Parathyroid adenoma (tissue), 2 donors: ENCODE data around the gene CTSF.

ENCODE experiments used
- H2AFZ ChIP-seq: fragments of 300-600 bp; sonication (generic); one replicate; pipeline ENCODE4 v1.7.0; 2017; ENCODE audit warnings: antibody characterized with exemption, mild to moderate bottlenecking
- H3K27ac ChIP-seq: fragments of 300-600 bp; sonication (generic); one replicate; pipeline ENCODE4 v1.7.0; 2017
- H3K27me3 ChIP-seq: fragments of 300-600 bp; sonication (generic); one replicate; pipeline ENCODE4 v1.7.0; 2017; ENCODE audit warnings: low read length; ENCODE audit not compliant: control insufficient read depth, insufficient read depth
- H3K36me3 ChIP-seq: fragments of 300-600 bp; sonication (generic); one replicate; pipeline ENCODE4 v1.7.0; 2017; ENCODE audit warnings: low read length; ENCODE audit not compliant: control insufficient read depth, insufficient read depth
- H3K4me1 ChIP-seq: fragments of 300-600 bp; sonication (generic); one replicate; pipeline ENCODE4 v1.7.0; 2017; ENCODE audit warnings: control low read depth
- H3K4me2 ChIP-seq: fragments of 300-600 bp; sonication (generic); one replicate; pipeline ENCODE4 v1.7.0; 2017; ENCODE audit warnings: low read length
- H3K4me3 ChIP-seq: fragments of 300-600 bp; sonication (generic); one replicate; pipeline ENCODE4 v1.7.0; 2017; ENCODE audit warnings: low read depth, low read length
- H3K79me2 ChIP-seq: fragments of 300-600 bp; sonication (generic); one replicate; pipeline ENCODE4 v1.7.0; 2017; ENCODE audit warnings: control low read depth
- H3K9ac ChIP-seq: fragments of 300-600 bp; sonication (generic); one replicate; pipeline ENCODE4 v1.7.0; 2017; ENCODE audit warnings: mild to moderate bottlenecking
- H3K9me3 ChIP-seq: fragments of 300-600 bp; sonication (generic); one replicate; pipeline ENCODE4 v1.7.0; 2017; ENCODE audit warnings: low read length; ENCODE audit not compliant: control insufficient read depth
- TF ChIP-seq, protein P1 (sequence below): fragments of 300-600 bp; sonication (generic); IDR thresholded peaks from one replicate; pipeline ENCODE4 v1.7.0; 2017; ENCODE audit warnings: antibody characterized with exemption, mild to moderate bottlenecking
- donor health status: primary hyperparathyroidism.

CTSF gene

GRCh38 chr11:66523611-66524010, 44.8 kb downstream of the CTSF start:
- H3K9ac ChIP-seq = no peak overlapping the region
- TF ChIP-seq, protein P1, sequence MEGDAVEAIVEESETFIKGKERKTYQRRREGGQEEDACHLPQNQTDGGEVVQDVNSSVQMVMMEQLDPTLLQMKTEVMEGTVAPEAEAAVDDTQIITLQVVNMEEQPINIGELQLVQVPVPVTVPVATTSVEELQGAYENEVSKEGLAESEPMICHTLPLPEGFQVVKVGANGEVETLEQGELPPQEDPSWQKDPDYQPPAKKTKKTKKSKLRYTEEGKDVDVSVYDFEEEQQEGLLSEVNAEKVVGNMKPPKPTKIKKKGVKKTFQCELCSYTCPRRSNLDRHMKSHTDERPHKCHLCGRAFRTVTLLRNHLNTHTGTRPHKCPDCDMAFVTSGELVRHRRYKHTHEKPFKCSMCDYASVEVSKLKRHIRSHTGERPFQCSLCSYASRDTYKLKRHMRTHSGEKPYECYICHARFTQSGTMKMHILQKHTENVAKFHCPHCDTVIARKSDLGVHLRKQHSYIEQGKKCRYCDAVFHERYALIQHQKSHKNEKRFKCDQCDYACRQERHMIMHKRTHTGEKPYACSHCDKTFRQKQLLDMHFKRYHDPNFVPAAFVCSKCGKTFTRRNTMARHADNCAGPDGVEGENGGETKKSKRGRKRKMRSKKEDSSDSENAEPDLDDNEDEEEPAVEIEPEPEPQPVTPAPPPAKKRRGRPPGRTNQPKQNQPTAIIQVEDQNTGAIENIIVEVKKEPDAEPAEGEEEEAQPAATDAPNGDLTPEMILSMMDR = no peak
- H3K27me3 ChIP-seq = no peaks in the 10 kb centered on the region
- no peak overlapping the region for H3K4me2 ChIP-seq
- H3K27ac ChIP-seq = no peak overlapping the region
- H2AFZ ChIP-seq = no peak overlapping the region
- no peaks in the 10 kb centered on the region for H3K4me1 ChIP-seq
- H3K79me2 ChIP-seq = no peaks in the 10 kb centered on the region
- H3K36me3 ChIP-seq = no peaks in the 10 kb centered on the region
- H3K9me3 ChIP-seq = no peaks in the 10 kb centered on the region
- no peak overlapping the region for H3K4me3 ChIP-seq
